KOPT-K1 (cell line): ENCODE results near the gene SLC15A2.
"Not testable (repeated sequence)": the region's sequence is repeated elsewhere in the genome, so short reads cannot be mapped to it uniquely, and the experiment has no call there.

Experiments used
- H3K27ac ChIP-seq: fragments of 200-600 bp; sonication (generic); 2 replicates; pipeline ENCODE4 v1.5.1; 2016; ENCODE audit warnings: antibody characterized with exemption, mild to moderate bottlenecking, low read depth, low read length; ENCODE audit not compliant: poor library complexity, severe bottlenecking
- H3K36me3 ChIP-seq: fragments of 200-600 bp; sonication (generic); 2 replicates; pipeline ENCODE4 v1.5.1; 2017; ENCODE audit warnings: antibody characterized with exemption, mild to moderate bottlenecking, low read length, moderate library complexity; ENCODE audit not compliant: insufficient read depth
- H3K9me3 ChIP-seq: fragments of 200-600 bp; sonication (generic); 2 replicates; pipeline ENCODE4 v1.5.1; 2017; ENCODE audit warnings: antibody characterized with exemption, low read length, mild to moderate bottlenecking; ENCODE audit not compliant: insufficient read depth, poor library complexity, severe bottlenecking

Gene SLC15A2

GRCh38 chr3:121896823-121897222, 2.6 kb downstream of the SLC15A2 start:
- Histone ChIP-seq H3K36me3 (no peaks in the 10 kb centered on the region), H3K27ac (no peak overlapping the region), H3K9me3 (no peaks in the 10 kb centered on the region)

DNA sequence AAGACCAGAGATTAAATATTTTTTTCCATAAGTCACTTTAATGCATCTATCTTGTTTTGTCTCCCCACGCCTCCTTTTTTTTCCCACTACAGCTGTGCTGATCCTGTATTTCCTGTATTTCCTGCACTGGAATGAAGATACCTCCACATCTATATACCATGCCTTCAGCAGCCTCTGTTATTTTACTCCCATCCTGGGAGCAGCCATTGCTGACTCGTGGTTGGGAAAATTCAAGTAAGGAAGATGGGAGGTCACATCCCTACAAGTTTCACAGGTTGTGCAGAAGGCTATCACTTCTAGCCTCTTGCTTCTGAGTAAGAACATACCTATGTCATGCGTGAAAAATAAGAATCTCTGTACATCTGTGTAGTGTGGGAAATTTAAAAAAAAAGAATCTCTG, 3.1 kb downstream of the SLC15A2 start:
- no peak overlapping the region for H3K27ac ChIP-seq
- H3K36me3 ChIP-seq = no peaks in the 10 kb centered on the region

GRCh38 chr3:121913305-121913990, 19.2 kb downstream of the SLC15A2 start:
- Histone ChIP-seq H3K9me3 (no peaks in the 10 kb centered on the region), H3K27ac (no peak overlapping the region), H3K36me3 (no peaks in the 10 kb centered on the region)

More for the DNA sequence above, 3.1 kb downstream of the SLC15A2 start:
- no peaks in the 10 kb centered on the region for H3K9me3 ChIP-seq

GRCh38 chr3:121914081-121914998, 20.1 kb downstream of the SLC15A2 start:
- no peaks in the 10 kb centered on the region for H3K36me3 ChIP-seq
- H3K9me3 ChIP-seq = no peaks in the 10 kb centered on the region
- H3K27ac ChIP-seq = no peak overlapping the region

DNA sequence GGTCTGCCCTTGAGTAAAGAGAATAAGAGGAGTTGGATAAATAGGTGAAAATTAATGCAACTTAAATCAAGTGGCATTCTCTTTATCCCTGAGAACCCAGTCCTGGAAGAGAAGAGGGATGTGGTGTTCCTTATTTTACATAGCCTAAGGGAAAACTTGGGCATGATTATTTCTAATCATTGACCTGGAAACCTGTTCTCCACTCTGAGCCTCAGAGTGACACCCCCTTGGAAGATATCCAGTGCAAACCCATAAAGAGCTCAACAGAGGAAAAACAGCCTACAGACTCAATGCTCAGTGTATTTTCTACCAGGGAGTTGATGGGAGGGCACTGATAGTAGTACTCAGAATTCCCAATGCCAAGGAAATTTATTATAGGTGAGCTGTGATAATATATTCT, 22.0 kb downstream of the SLC15A2 start:
- Histone ChIP-seq H3K36me3 (no peaks in the 10 kb centered on the region), H3K9me3 (no peaks in the 10 kb centered on the region), H3K27ac (no peak overlapping the region)

DNA sequence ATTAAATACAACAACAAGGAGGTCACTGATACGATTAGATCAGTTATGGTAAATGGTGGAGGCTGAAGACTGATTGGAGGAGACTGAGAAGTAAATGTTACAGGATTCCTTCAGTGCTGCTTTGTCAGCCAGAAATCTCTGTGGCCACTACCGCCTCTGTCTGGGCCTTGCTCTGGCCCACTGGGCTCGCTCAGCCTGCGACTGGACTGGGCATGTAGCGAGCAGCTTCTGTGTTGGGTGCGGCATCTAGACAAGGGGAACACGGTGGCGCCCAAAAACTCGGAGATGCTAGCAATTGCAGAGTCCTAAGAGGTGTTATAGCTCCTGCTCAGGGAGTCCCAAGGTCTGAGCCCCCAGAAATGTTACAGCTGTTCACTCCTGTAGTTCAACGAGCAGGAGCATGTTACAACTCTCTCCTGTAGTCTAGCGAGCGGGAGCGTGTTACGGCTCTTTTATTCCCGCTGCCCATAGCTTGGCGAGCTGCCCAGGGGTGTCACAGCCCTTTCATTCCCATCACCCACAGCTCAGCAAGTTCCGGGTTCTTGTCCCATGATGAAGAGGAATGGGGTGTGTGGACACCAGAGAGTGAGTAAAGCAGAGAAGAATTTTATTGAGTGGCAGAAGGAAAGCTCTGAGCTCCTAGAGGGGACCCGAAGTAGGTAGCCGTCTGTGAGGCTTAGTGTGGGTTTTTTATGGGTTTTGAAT, 24.7 kb downstream of the SLC15A2 start:
- H3K9me3 ChIP-seq = no peaks in the 10 kb centered on the region
- no peaks in the 10 kb centered on the region for H3K36me3 ChIP-seq
- no peak overlapping the region for H3K27ac ChIP-seq

- no peaks in the 10 kb centered on the region for H3K36me3 ChIP-seq
- no peak overlapping the region for H3K27ac ChIP-seq
- no peaks in the 10 kb centered on the region for H3K9me3 ChIP-seq
These were observed 30.5 kb downstream of the SLC15A2 start for GRCh38 chr3:121924734-121925133.

DNA sequence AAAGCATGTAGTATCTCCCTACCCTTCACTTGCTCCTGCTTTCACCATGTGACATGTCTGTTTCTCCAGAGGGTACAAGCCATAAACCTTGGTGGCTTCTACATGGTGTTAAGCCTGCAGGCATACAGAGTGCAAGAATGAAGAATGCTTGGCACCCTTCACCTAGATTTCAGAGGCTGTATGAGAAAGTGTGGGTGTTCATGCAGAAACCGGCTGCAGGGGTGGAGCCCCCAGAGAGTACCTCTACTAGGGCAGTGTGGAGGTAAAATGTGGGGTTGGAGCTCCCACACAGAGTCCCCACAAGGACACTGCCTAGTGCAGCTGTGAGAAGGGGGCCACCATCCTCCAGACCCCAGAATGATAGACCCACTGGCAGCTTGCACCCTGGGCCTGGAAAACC, 32.2 kb downstream of the SLC15A2 start:
- no peaks in the 10 kb centered on the region for H3K9me3 ChIP-seq
- H3K27ac ChIP-seq = no peak overlapping the region
- H3K36me3 ChIP-seq = no peaks in the 10 kb centered on the region

DNA sequence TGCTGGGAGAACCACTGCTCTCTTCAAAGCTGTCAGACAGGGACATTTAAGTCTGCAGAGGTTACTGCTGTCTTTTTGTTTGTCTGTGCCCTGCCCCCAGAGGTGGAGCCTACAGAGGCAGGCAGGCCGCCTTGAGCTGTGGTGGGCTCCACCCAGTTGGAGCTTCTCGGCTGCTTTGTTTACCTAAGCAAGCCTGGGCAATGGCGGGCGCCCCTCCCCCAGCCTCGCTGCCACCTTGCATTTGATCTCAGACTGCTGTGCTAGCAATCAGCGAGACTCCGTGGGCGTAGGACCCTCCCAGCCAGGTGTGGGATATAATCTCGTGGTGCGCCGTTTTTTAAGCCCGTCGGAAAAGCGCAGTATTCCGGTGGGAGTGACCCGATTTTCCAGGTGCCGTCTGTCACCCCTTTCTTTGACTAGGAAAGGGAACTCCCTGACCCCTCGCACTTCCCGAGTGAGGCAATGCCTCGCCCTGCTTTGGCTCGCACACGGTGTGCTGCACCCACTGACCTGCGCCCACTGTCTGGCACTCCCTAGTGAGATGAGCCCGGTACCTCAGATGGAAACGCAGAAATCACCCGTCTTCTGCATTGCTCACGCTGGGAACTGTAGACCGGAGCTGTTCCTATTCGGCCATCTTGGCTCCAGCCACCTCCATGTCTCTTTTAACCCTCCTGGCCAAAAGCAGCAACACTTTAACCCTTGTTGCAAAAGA, 44.1 kb downstream of the SLC15A2 start:
- H3K27ac ChIP-seq, H3K36me3 ChIP-seq, H3K9me3 ChIP-seq: not testable (repeated sequence)

DNA sequence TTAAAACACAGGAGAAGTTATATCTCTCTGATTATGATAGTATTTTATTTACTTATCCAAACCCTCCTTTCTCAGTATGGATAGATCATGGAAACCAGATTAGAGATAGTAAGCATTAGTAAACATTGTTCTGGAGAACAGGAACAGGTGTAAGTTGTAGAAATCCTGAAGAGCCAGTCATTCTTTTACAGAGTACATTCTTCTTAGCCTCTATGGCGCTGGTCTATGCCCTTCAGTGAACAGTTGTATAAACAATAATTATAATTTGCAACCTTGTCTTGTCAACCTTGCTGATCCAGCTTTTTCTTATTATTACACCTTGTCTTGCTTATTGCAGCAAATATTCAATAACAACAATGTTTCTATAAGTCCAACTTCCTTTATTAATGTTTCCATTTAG, 47.4 kb downstream of the SLC15A2 start:
- Histone ChIP-seq H3K27ac (no peak overlapping the region), H3K9me3 (no peaks in the 10 kb centered on the region), H3K36me3 (no peaks in the 10 kb centered on the region)

DNA sequence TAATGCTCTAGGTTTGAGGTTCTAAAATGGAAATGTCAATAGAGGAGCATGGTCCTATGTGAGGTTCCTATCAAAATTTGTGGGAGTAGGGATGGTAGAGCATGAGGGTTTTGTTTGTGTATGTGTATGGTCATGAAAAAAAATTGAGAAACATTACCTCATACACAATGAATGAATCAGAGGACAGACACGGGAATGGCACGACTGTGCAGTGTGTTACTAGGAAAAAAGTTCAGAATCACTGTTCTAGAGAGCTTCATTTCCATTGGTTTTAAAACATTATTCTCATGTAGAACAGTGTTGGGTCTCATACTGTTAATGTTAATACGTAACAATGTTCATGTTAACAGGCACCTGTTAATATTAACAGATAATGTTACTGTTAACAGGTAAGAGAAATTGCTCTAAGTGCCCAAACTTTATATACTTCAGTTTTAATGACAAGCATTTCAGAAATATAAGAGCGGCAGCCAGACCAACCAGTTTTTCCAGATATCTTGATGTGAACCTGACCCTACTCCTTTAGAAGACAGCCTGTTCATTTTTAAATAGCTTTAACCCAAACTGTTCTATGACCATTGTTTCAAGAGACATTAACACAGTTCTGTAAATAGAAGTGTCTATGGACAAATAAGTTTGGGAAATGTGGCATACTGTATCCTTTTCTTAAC, 48.0 kb downstream of the SLC15A2 start:
- no peaks in the 10 kb centered on the region for H3K9me3 ChIP-seq
- H3K27ac ChIP-seq = no peak overlapping the region
- no peaks in the 10 kb centered on the region for H3K36me3 ChIP-seq

GRCh38 chr3:121943431-121943830, 49.2 kb downstream of the SLC15A2 start:
- Histone ChIP-seq H3K27ac (no peak overlapping the region), H3K9me3 (no peaks in the 10 kb centered on the region), H3K36me3 (no peaks in the 10 kb centered on the region)

DNA sequence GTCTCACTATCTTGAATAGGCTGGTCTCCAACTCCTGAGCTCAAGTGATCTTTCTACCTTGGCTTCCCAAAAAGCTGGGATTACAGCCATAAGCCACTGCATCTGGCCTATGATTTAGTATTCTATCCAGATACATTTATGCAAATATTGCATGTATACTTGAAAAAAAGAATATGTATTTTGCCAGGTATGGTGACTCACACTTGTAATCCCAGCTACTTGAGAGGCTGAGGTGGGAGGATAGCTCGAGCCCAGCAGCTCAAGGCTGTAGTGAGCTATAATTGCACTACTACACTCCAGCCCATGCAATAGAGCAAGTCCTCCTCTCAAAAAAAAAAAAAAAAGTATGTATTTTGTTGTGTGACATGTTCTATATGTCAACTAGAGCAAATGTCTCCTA, 54.4 kb downstream of the SLC15A2 start:
- Histone ChIP-seq H3K27ac (no peak overlapping the region), H3K9me3 (peaks cover 11% of the 10 kb centered on the region), H3K36me3 (no peaks in the 10 kb centered on the region)

GRCh38 chr3:121951291-121951919, 57.2 kb downstream of the SLC15A2 start:
- no peaks in the 10 kb centered on the region for H3K36me3 ChIP-seq
- H3K27ac ChIP-seq = no peak overlapping the region
- H3K9me3 ChIP-seq = peaks cover 11% of the 10 kb centered on the region
